Measurements from ENCODE around the gene TXNRD1. TPM values are rescaled to one million over a fixed set of nuclear protein-coding genes. Genes with fewer than 3 reads are reported as not detected.

The TXNRD1 gene
- 644 to 802 TPM (median 713 TPM) in 5 replicates for total RNA-seq (2022; extraction: Qiagen RNA extraction)

GRCh38 chr12:104215638-104216297 lies at the start of gene TXNRD1:
TXNRD1 (plus strand) TSS chr12:104215779; CDS start chr12:104215803, 24 bp downstream.

GRCh38 chr12:104303538-104304151 lies 88.1 kb downstream of the TXNRD1 start, which contains the start of gene EID3:
EID3 (plus strand) TSS chr12:104303739; CDS start chr12:104303935, 196 bp downstream.

Other genes starting within 250 kb of the TXNRD1 start
- 25.2 to 28.5 TPM (median 27.3 TPM) in 5 replicates for gene TDG, start 249.9 kb upstream of the TXNRD1 start, total RNA-seq (2022; extraction: Qiagen RNA extraction)
- 0.16 to 0.29 TPM (median 0.28 TPM) in 5 replicates for gene GLT8D2, start 165.6 kb upstream of the TXNRD1 start, total RNA-seq (2022; extraction: Qiagen RNA extraction)
- gene HCFC2, start 151.2 kb upstream of the TXNRD1 start, total RNA-seq (2022; extraction: Qiagen RNA extraction) = 4.2 to 6.3 TPM (median 6.0 TPM) in 5 replicates
- 19.6 to 30.9 TPM (median 25.6 TPM) in 5 replicates for gene NFYB, start 77.6 kb upstream of the TXNRD1 start, total RNA-seq (2022; extraction: Qiagen RNA extraction)
- 4.5 to 7.2 TPM (median 5.3 TPM) in 5 replicates for gene EID3, start 88.0 kb downstream of the TXNRD1 start, total RNA-seq (2022; extraction: Qiagen RNA extraction)
- gene CHST11, start 241.2 kb downstream of the TXNRD1 start, total RNA-seq (2022; extraction: Qiagen RNA extraction) = 12.5 to 17.5 TPM (median 17.1 TPM) in 5 replicates